Left ventricle myocardium superior (tissue), 1 donor: ENCODE data around the gene DDC. TPM values are rescaled to one million over a fixed set of nuclear protein-coding genes. Genes with fewer than 3 reads are reported as not detected.
A peak's percentile ranks its signal among the peaks of the same experiment; 100 is the strongest.
"Not testable (repeated sequence)": the region's sequence is repeated elsewhere in the genome, so short reads cannot be mapped to it uniquely, and the experiment has no call there.

ENCODE experiments used
- ATAC-seq: fragments of 200-7000 bp; cut with Tn5 transposase; one replicate; pipeline ENCODE4 v1.9.1; 2020; ENCODE audit warnings: mild to moderate bottlenecking, moderate library complexity
- DNase-seq: peaks from one replicate; pipeline ENCODE4 v3.0.0-alpha.2; 2020
- intact Hi-C: fragments of 100-400 bp; cut with micrococcal nuclease; formaldehyde crosslinking; loops from one replicate; pipeline ENCODE4 v1.11.0; 2022
- total RNA-seq: library from RNA; stranded (reverse); fragmentation: NEBNext Ultra II Directional; extraction: Animal tissue kit (Norgen Biotek cat#: 25700); gene quantifications from one replicate; pipeline ENCODE4 v1.2.1, GENCODE V29; 2021
- donor health status: DM: no; HTN: yes; CAD: no; lungs with severe emphysema.

Gene DDC
- total RNA-seq, 1 donor from 2014 or later, result not detected

GRCh38 chr7:50558294-50559053 is 6.7 kb downstream of the DDC start:
- DNase-seq (no peak), ATAC-seq (no peak)
- intact Hi-C loops, result no loop called here

GRCh38 chr7:50557099-50557498 is 8.1 kb downstream of the DDC start:
- intact Hi-C loops, result no loop called here
- no peak for ATAC-seq
- DNase-seq, result no peak

GRCh38 chr7:50556247-50556991 is 8.8 kb downstream of the DDC start:
- intact Hi-C loops, result no loop called here
- DNase-seq, result no peak
- ATAC-seq, result peak; percentile 49

- DNase-seq (no peak), ATAC-seq (no peak)
- intact Hi-C loops, result no loop called here
These were observed 9.5 kb downstream of the DDC start for GRCh38 chr7:50555594-50556140.

GRCh38 chr7:50554431-50555322 is 10.5 kb downstream of the DDC start:
- intact Hi-C loops, result no loop called here
- ATAC-seq (no peak), DNase-seq (no peak)

GRCh38 chr7:50553973-50554372 is 11.2 kb downstream of the DDC start:
- DNase-seq (no peak), ATAC-seq (no peak)
- intact Hi-C loops, result no loop called here

- DNase-seq (no peak), ATAC-seq (no peak)
- intact Hi-C loops, result no loop called here
These were observed 12.3 kb downstream of the DDC start for GRCh38 chr7:50552921-50553320.

GRCh38 chr7:50552139-50552538 is 13.1 kb downstream of the DDC start:
- ATAC-seq (no peak), DNase-seq (no peak)
- intact Hi-C loops, result no loop called here

GRCh38 chr7:50545613-50546012 is 19.6 kb downstream of the DDC start:
- intact Hi-C loops, ATAC-seq, DNase-seq: not testable (repeated sequence)

GRCh38 chr7:50544992-50545391 is 20.2 kb downstream of the DDC start:
- no peak for DNase-seq
- intact Hi-C loops, result no loop called here
- no peak for ATAC-seq

GRCh38 chr7:50543776-50544442 is 21.3 kb downstream of the DDC start:
- no peak for ATAC-seq
- intact Hi-C loops, result no loop called here
- DNase-seq, result no peak

- DNase-seq (no peak), ATAC-seq (no peak)
- intact Hi-C loops, result no loop called here
These were observed 23.1 kb downstream of the DDC start for GRCh38 chr7:50542132-50542531.

GRCh38 chr7:50540785-50541579 is 24.2 kb downstream of the DDC start:
- ATAC-seq (no peak), DNase-seq (no peak)
- intact Hi-C loops, result no loop called here

- intact Hi-C loops, result no loop called here
- ATAC-seq, result no peak
- DNase-seq, result no peak
These were observed 25.5 kb downstream of the DDC start for GRCh38 chr7:50539725-50540124.

- intact Hi-C loops, result no loop called here
- ATAC-seq (no peak), DNase-seq (no peak)
These were observed 26.7 kb downstream of the DDC start for GRCh38 chr7:50538478-50538877.

- no peak for DNase-seq
- intact Hi-C loops, result no loop called here
- no peak for ATAC-seq
These were observed 27.8 kb downstream of the DDC start for GRCh38 chr7:50537417-50537816.

- ATAC-seq, intact Hi-C loops, DNase-seq: not testable (repeated sequence)
These were observed 29.9 kb downstream of the DDC start for GRCh38 chr7:50535291-50535711.

- intact Hi-C loops, result no loop called here
- ATAC-seq (no peak), DNase-seq (no peak)
These were observed 30.4 kb downstream of the DDC start for GRCh38 chr7:50534690-50535290.
